Kidney (tissue), 14 donors: ENCODE measurements around the gene RCOR2. TPM values are rescaled to one million over a fixed set of nuclear protein-coding genes. Genes with fewer than 3 reads are reported as not detected.

Experiments used
- DNase-seq, 5 donors: peaks; one replicate each; pipeline ENCODE4 v3.0.0-alpha.2; 2013 to 2020
- FAIRE-seq: peaks from 2 replicates; lab custom pipeline; 2012; peaks lifted over from hg19 to GRCh38; lab: Jason Lieb, UNC
- H3K27ac ChIP-seq, 2 donors: one replicate each; pipeline ENCODE4 v1.7.0; 2013; ENCODE audit warnings: low read depth in 2 of 2, low read length in 2 of 2, inconsistent platforms in 1 of 2
- H3K27me3 ChIP-seq: one replicate; pipeline ENCODE4 v1.7.1; 2013; ENCODE audit warnings: low read length, inconsistent platforms; ENCODE audit not compliant: control insufficient read depth, insufficient read depth
- H3K36me3 ChIP-seq, 3 donors: one replicate each; pipeline versions ENCODE4 v1.7.0 to v1.7.1; 2013; ENCODE audit warnings: low read length in 3 of 3, control low read depth in 1 of 3, inconsistent platforms in 1 of 3; ENCODE audit not compliant: insufficient read depth in 3 of 3, control insufficient read depth in 2 of 3
- H3K4me1 ChIP-seq, 3 donors: one replicate each; pipeline versions ENCODE4 v1.7.0 to v1.7.1; 2013; ENCODE audit warnings: low read length in 3 of 3, inconsistent platforms in 1 of 3, low read depth in 1 of 3; ENCODE audit not compliant: control insufficient read depth in 2 of 3, insufficient read depth in 2 of 3
- H3K4me3 ChIP-seq, 3 donors: one replicate each; pipeline versions ENCODE4 v1.7.0 to v1.8.1; 2013; ENCODE audit warnings: low read length in 3 of 3, control low read depth in 1 of 3, inconsistent platforms in 1 of 3
- H3K9ac ChIP-seq, 3 donors: one replicate each; pipeline versions ENCODE4 v1.7.0 to v1.7.1; 2013; ENCODE audit warnings: low read length in 3 of 3, control low read depth in 1 of 3, inconsistent platforms in 1 of 3
- H3K9me3 ChIP-seq, 3 donors: one replicate each; pipeline versions ENCODE4 v1.7.0 to v1.7.1; 2013; ENCODE audit warnings: low read length in 3 of 3, control low read depth in 1 of 3, inconsistent platforms in 1 of 3; ENCODE audit not compliant: control insufficient read depth in 2 of 3, insufficient read depth in 1 of 3
- intact Hi-C: fragments of 100-400 bp; cut with DNase I; formaldehyde crosslinking; loops from one replicate; pipeline ENCODE4 v1.11.1; 2022
- polyA plus RNA-seq: library from polyadenylated mRNA; stranded (reverse); fragments of 350-450 nt; fragmentation: Illumina TruSeq; extraction: RNeasy Lipid Tissue Mini Kit (QIAGEN cat#74804); gene quantifications from one replicate; pipeline ENCODE4 v1.2.3, GENCODE V29; 2014; ENCODE audit warnings: low read depth, low replicate concordance; ENCODE audit not compliant: insufficient read depth
- total RNA-seq: library from RNA; stranded (reverse); fragmentation: NEBNext Ultra II Directional; extraction: Animal tissue kit (Norgen Biotek cat#: 25700); gene quantifications from one replicate; pipeline ENCODE4 v1.2.1, GENCODE V29; 2021
- TF ChIP-seq, protein P1 (sequence below): IDR thresholded peaks from 3 replicates; pipeline ENCODE4 v1.5.1; 2012; ENCODE audit warnings: mild to moderate bottlenecking, moderate library complexity, borderline replicate concordance; ENCODE audit not compliant: insufficient read depth; ENCODE audit errors: extremely low read depth
- donor health status: control.
- donor health status: control.
- donor health status: control.
- donor health status: control.
- donor health status: control.
- donor health status: DM: yes; HTN: yes; CAD: no.
- donor health status: Normal renal cell carcinoma (clear cell type).

RCOR2 gene
- total and polyA plus RNA-seq, 2 donors from 2014 or later: 0.76 to 0.86 TPM

GRCh38 chr11:63915961-63916836 lies 765 bp downstream of the RCOR2 start:
- H3K27ac ChIP-seq: no peak overlapping the region
- DNase-seq (peak; percentile 70 to 89 (median 81)), FAIRE-seq (no peak)
- no peaks in the 10 kb centered on the region for H3K36me3 ChIP-seq
- intact Hi-C loops: no loop called here
- H3K4me1 ChIP-seq: peaks cover 0 to 33% (median 9%) of the 10 kb centered on the region in 3 donors
- H3K9ac ChIP-seq: peak overlapping the region in 1 of 3 donors; percentile 5
- H3K27me3 ChIP-seq: no peaks in the 10 kb centered on the region
- H3K4me3 ChIP-seq: peak overlapping the region in 2 of 3 donors; percentile 33 to 35
- TF ChIP-seq, protein P1, sequence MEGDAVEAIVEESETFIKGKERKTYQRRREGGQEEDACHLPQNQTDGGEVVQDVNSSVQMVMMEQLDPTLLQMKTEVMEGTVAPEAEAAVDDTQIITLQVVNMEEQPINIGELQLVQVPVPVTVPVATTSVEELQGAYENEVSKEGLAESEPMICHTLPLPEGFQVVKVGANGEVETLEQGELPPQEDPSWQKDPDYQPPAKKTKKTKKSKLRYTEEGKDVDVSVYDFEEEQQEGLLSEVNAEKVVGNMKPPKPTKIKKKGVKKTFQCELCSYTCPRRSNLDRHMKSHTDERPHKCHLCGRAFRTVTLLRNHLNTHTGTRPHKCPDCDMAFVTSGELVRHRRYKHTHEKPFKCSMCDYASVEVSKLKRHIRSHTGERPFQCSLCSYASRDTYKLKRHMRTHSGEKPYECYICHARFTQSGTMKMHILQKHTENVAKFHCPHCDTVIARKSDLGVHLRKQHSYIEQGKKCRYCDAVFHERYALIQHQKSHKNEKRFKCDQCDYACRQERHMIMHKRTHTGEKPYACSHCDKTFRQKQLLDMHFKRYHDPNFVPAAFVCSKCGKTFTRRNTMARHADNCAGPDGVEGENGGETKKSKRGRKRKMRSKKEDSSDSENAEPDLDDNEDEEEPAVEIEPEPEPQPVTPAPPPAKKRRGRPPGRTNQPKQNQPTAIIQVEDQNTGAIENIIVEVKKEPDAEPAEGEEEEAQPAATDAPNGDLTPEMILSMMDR: peak; percentile 25
- no peaks in the 10 kb centered on the region for H3K9me3 ChIP-seq

- no peaks in the 10 kb centered on the region for H3K9me3 ChIP-seq
- peak in 3 of 5 donors; percentile 24 to 56 (median 49) for DNase-seq
- H3K27me3 ChIP-seq: no peaks in the 10 kb centered on the region
- H3K4me1 ChIP-seq: peaks cover 0 to 29% (median 7%) of the 10 kb centered on the region in 3 donors
- TF ChIP-seq, protein P1: no peak
- H3K9ac ChIP-seq: no peak overlapping the region
- no peak overlapping the region for H3K4me3 ChIP-seq
- no peak overlapping the region for H3K27ac ChIP-seq
- FAIRE-seq: no peak
- intact Hi-C loops: no loop called here
- H3K36me3 ChIP-seq: no peaks in the 10 kb centered on the region
These were observed 1.9 kb downstream of the RCOR2 start for GRCh38 chr11:63914896-63915691.

GRCh38 chr11:63913866-63914830 lies 2.8 kb downstream of the RCOR2 start:
- peaks cover 0 to 21% (median 4%) of the 10 kb centered on the region in 3 donors for H3K4me1 ChIP-seq
- H3K27ac ChIP-seq: no peak overlapping the region
- H3K4me3 ChIP-seq: no peak overlapping the region
- no peaks in the 10 kb centered on the region for H3K9me3 ChIP-seq
- TF ChIP-seq, protein P1: no peak
- no peaks in the 10 kb centered on the region for H3K36me3 ChIP-seq
- no peak overlapping the region for H3K9ac ChIP-seq
- intact Hi-C loops: no loop called here
- DNase-seq (no peak), FAIRE-seq (no peak)
- H3K27me3 ChIP-seq: no peaks in the 10 kb centered on the region
